ENCODE data around the gene BMP6. TPM values are rescaled to one million over a fixed set of nuclear protein-coding genes. Genes with fewer than 3 reads are reported as not detected.

BMP6 gene
- total RNA-seq, 1 experiment from 2014 or later, result 1.6 TPM

GRCh38 chr6:7749478-7749877 is 23.6 kb downstream of the BMP6 start:
- TF ChIP-seq EZH2 (IDR thresholded peaks at IDR 0.05) (no peak), SP1 (IDR thresholded peaks at IDR 0.05; ENCODE audit: low read depth) (no peak), POLR2AphosphoS5 (IDR thresholded peaks at IDR 0.05; ENCODE audit: low read depth, low read length) (no peak), ZFX (IDR thresholded peaks at IDR 0.05) (no peak), CBX3 (IDR thresholded peaks at IDR 0.05; ENCODE audit: low read depth) (no peak), POLR2A (IDR thresholded peaks at IDR 0.05; ENCODE audit: borderline replicate concordance, extremely low read depth, insufficient read depth, insufficient read length) (no peak), TCF7L2 (IDR thresholded peaks at IDR 0.05; ENCODE audit: borderline replicate concordance, extremely low read depth, insufficient read depth, insufficient read length) (no peak), EGR1 (IDR thresholded peaks at IDR 0.05; ENCODE audit: low read depth) (no peak), YY1 (IDR thresholded peaks at IDR 0.05; ENCODE audit: extremely low read depth, insufficient replicate concordance, low read depth, low read length) (no peak), JUND (IDR thresholded peaks at IDR 0.05) (no peak), FOSL1 (IDR thresholded peaks at IDR 0.05; ENCODE audit: low read depth) (no peak)
- TF ChIP-seq, protein P1, sequence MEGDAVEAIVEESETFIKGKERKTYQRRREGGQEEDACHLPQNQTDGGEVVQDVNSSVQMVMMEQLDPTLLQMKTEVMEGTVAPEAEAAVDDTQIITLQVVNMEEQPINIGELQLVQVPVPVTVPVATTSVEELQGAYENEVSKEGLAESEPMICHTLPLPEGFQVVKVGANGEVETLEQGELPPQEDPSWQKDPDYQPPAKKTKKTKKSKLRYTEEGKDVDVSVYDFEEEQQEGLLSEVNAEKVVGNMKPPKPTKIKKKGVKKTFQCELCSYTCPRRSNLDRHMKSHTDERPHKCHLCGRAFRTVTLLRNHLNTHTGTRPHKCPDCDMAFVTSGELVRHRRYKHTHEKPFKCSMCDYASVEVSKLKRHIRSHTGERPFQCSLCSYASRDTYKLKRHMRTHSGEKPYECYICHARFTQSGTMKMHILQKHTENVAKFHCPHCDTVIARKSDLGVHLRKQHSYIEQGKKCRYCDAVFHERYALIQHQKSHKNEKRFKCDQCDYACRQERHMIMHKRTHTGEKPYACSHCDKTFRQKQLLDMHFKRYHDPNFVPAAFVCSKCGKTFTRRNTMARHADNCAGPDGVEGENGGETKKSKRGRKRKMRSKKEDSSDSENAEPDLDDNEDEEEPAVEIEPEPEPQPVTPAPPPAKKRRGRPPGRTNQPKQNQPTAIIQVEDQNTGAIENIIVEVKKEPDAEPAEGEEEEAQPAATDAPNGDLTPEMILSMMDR (IDR thresholded peaks at IDR 0.05 in 2 of 3, conservative IDR thresholded peaks at IDR 0.05 in 1 of 3; ENCODE audit: borderline replicate concordance in 1 of 3, insufficient read depth in 1 of 3, low read depth in 2 of 3, low read length in 2 of 3), result no peak
- TF ChIP-seq, protein P2, sequence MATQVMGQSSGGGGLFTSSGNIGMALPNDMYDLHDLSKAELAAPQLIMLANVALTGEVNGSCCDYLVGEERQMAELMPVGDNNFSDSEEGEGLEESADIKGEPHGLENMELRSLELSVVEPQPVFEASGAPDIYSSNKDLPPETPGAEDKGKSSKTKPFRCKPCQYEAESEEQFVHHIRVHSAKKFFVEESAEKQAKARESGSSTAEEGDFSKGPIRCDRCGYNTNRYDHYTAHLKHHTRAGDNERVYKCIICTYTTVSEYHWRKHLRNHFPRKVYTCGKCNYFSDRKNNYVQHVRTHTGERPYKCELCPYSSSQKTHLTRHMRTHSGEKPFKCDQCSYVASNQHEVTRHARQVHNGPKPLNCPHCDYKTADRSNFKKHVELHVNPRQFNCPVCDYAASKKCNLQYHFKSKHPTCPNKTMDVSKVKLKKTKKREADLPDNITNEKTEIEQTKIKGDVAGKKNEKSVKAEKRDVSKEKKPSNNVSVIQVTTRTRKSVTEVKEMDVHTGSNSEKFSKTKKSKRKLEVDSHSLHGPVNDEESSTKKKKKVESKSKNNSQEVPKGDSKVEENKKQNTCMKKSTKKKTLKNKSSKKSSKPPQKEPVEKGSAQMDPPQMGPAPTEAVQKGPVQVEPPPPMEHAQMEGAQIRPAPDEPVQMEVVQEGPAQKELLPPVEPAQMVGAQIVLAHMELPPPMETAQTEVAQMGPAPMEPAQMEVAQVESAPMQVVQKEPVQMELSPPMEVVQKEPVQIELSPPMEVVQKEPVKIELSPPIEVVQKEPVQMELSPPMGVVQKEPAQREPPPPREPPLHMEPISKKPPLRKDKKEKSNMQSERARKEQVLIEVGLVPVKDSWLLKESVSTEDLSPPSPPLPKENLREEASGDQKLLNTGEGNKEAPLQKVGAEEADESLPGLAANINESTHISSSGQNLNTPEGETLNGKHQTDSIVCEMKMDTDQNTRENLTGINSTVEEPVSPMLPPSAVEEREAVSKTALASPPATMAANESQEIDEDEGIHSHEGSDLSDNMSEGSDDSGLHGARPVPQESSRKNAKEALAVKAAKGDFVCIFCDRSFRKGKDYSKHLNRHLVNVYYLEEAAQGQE (IDR thresholded peaks at IDR 0.05; ENCODE audit: low read depth), result no peak
- ATAC-seq, result no peak
- CTCF ChIA-PET, result no interaction called here

More at GRCh38 chr6:7749478-7749877, 23.6 kb downstream of the BMP6 start:
- Histone ChIP-seq H3K4me3 (replicated peaks in 1 of 2; ENCODE audit: low read depth in 1 of 2, low read length in 2 of 2) (no peak overlapping the region), H3K9me2 (ENCODE audit: insufficient read depth) (no peaks in the 10 kb centered on the region), H3K36me3 (ENCODE audit: control insufficient read depth in 1 of 2, insufficient read depth in 2 of 2, low read length in 2 of 2) (no peaks in the 10 kb centered on the region), H3K27ac (ENCODE audit: low read depth, low read length) (no peak overlapping the region), H2AFZ (ENCODE audit: low read depth, low read length, poor library complexity, severe bottlenecking) (no peak overlapping the region), H3K9ac (ENCODE audit: low read length) (no peak overlapping the region), H3K79me2 (ENCODE audit: insufficient read depth, low read length) (no peaks in the 10 kb centered on the region), H3K4me1 (ENCODE audit: control insufficient read depth in 1 of 2, insufficient read depth in 2 of 2, low read length in 2 of 2) (no peaks in the 10 kb centered on the region), H3K9me3 (ENCODE audit: control insufficient read depth in 1 of 2, insufficient read depth in 1 of 2, low read depth in 1 of 2, low read length in 2 of 2) (no peaks in the 10 kb centered on the region), H3K4me2 (ENCODE audit: low read length) (no peak overlapping the region), H3K27me3 (ENCODE audit: insufficient read depth, low read length) (0 out of 2 replicates have a peak, but pooled peaks cover 7% of the 10 kb centered on the region), H4K20me1 (ENCODE audit: insufficient read depth) (no peaks in the 10 kb centered on the region)
- ChIA-PET RAD21 (ENCODE audit: low non-redundant PET in 1 of 2, low total read pairs in 2 of 2, uncharacterized antibody in 2 of 2, unreplicated experiment in 2 of 2) (no interaction called here), POLR2A (no interaction called here)
- intact Hi-C loops (cut with micrococcal nuclease), result no loop called here
- DNase-seq (ENCODE audit: low read depth, low spot score), result no peak
- BruUV-seq (replicated peaks), result no TSS peak

All from HCT116 (cell line).